Neutrophil (primary cell): ENCODE results near the gene OAF.

Source experiments
- H3K27ac ChIP-seq: fragments of 200-600 bp; sonication (generic); 2 replicates; pipeline ENCODE4 v1.5.1; 2016; ENCODE audit warnings: mild to moderate bottlenecking, moderate library complexity
- H3K27me3 ChIP-seq: fragments of 200-600 bp; sonication (generic); 2 replicates; pipeline ENCODE4 v1.6.0; 2016; ENCODE audit warnings: mild to moderate bottlenecking
- H3K36me3 ChIP-seq: fragments of 200-600 bp; sonication (generic); 2 replicates; pipeline ENCODE4 v1.5.1; 2017
- H3K4me1 ChIP-seq, 2 experiments: fragments of 200-600 bp in 1 of 2; sonication (generic) in 1 of 2; 1 replicate in 1 of 2; 2 replicates in 1 of 2; pipeline versions ENCODE4 v1.5.1 to v1.6.1; 2013 to 2016; ENCODE audit warnings: low read depth in 1 of 2, low read length in 1 of 2, mild to moderate bottlenecking in 1 of 2, moderate library complexity in 1 of 2; ENCODE audit not compliant: control insufficient read depth in 1 of 2, insufficient read depth in 1 of 2
- H3K4me3 ChIP-seq, 2 experiments: fragments of 200-600 bp in 1 of 2; sonication (generic) in 1 of 2; 1 replicate in 1 of 2; 2 replicates in 1 of 2; pipeline ENCODE4 v1.5.1; 2013 to 2016; ENCODE audit warnings: low read depth in 1 of 2, low read length in 1 of 2, mild to moderate bottlenecking in 1 of 2, moderate library complexity in 1 of 2
- H3K9me3 ChIP-seq: fragments of 200-600 bp; sonication (generic); 2 replicates; pipeline ENCODE4 v1.5.1; 2016
- TF ChIP-seq, protein P1 (sequence below): fragments of 200-600 bp; sonication (generic); IDR thresholded peaks from 2 replicates; pipeline ENCODE4 v1.5.1; 2016; ENCODE audit warnings: antibody characterized with exemption

The OAF gene

DNA sequence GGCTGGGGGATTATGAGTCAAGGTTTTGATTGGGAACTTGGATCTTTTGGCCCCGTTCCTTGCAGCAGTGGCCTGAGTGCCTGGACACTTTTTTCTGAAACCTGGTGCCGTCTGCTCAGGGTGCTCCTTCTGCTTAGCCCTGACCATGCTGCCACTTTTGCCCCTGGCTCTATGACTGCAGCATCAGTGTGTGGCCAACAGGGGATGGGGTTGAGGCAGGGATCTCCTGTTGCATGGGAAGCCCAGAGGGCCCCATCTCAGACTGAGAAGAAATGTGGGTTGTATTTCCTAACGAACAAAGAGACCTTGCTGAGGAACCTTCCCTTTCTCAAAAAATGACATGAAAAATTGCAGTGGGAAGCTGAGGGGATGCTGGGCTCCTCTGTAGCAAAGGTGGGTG, 47.8 kb downstream of the OAF start:
- H3K27me3 ChIP-seq, result peaks cover 75% of the 10 kb centered on the region
- TF ChIP-seq, protein P1, sequence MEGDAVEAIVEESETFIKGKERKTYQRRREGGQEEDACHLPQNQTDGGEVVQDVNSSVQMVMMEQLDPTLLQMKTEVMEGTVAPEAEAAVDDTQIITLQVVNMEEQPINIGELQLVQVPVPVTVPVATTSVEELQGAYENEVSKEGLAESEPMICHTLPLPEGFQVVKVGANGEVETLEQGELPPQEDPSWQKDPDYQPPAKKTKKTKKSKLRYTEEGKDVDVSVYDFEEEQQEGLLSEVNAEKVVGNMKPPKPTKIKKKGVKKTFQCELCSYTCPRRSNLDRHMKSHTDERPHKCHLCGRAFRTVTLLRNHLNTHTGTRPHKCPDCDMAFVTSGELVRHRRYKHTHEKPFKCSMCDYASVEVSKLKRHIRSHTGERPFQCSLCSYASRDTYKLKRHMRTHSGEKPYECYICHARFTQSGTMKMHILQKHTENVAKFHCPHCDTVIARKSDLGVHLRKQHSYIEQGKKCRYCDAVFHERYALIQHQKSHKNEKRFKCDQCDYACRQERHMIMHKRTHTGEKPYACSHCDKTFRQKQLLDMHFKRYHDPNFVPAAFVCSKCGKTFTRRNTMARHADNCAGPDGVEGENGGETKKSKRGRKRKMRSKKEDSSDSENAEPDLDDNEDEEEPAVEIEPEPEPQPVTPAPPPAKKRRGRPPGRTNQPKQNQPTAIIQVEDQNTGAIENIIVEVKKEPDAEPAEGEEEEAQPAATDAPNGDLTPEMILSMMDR, result no peak
- no peak overlapping the region for H3K4me3 ChIP-seq
- no peak overlapping the region for H3K27ac ChIP-seq
- H3K4me1 ChIP-seq, result no peaks in the 10 kb centered on the region
- H3K36me3 ChIP-seq, result no peaks in the 10 kb centered on the region
- H3K9me3 ChIP-seq, result no peaks in the 10 kb centered on the region

DNA sequence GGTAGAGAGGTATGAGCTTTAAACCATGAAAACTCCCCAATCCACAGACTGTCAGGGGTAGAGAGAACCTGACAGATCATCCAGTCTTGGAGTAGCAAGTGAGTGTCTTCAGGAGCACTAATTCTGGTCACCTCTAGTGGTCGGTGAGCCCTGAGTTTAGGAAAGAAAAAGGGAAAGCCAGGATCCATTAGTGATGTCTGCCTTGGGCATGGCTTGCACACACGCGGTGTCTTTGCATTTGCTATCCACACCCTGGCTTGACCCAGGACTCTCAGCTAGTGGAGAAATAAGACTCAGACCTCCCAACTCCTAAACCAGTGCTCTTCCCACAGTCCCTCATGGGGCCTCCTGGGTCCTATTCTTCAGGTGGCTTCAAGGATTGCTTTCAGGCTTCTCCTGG, 48.4 kb downstream of the OAF start:
- Histone ChIP-seq H3K4me1 (no peaks in the 10 kb centered on the region), H3K27me3 (peaks cover 71% of the 10 kb centered on the region), H3K36me3 (no peaks in the 10 kb centered on the region), H3K4me3 (no peak overlapping the region), H3K9me3 (no peaks in the 10 kb centered on the region), H3K27ac (no peak overlapping the region)
- TF ChIP-seq, protein P1, result no peak

GRCh38 chr11:120259988-120260565, 49.2 kb downstream of the OAF start:
- no peaks in the 10 kb centered on the region for H3K9me3 ChIP-seq
- no peak overlapping the region for H3K4me3 ChIP-seq
- TF ChIP-seq, protein P1, result no peak
- no peak overlapping the region for H3K27ac ChIP-seq
- H3K36me3 ChIP-seq, result no peaks in the 10 kb centered on the region
- H3K4me1 ChIP-seq, result no peaks in the 10 kb centered on the region
- H3K27me3 ChIP-seq, result peaks cover 71% of the 10 kb centered on the region

DNA sequence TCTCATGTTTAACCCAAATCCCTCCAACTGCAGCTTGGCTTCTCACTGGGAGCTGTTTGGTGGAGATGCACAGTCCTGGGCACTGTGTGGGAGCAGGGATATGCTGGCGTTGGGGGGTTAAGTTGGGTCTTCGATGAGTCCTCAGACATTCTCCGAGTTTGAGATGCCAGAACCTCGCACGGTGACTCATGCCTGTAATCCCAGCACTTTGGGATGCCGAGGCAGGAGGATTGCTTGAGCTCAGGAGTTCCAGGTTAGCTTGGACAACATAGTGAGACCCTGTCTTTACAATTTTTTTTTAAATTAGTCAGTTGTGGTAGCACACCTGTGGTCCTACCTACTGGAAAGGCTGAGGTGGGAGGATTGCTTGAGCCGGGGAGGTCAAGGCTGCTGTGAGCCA, 49.8 kb downstream of the OAF start:
- TF ChIP-seq, protein P1, result no peak

GRCh38 chr11:120261321-120261720, 50.5 kb downstream of the OAF start:
- no peaks in the 10 kb centered on the region for H3K36me3 ChIP-seq
- TF ChIP-seq, protein P1, result no peak

More for the DNA sequence above, 49.8 kb downstream of the OAF start:
- H3K36me3 ChIP-seq, result no peaks in the 10 kb centered on the region
- H3K27me3 ChIP-seq, result peaks cover 69% of the 10 kb centered on the region
- H3K9me3 ChIP-seq, result no peaks in the 10 kb centered on the region
- H3K4me3 ChIP-seq, result no peak overlapping the region
- H3K4me1 ChIP-seq, result no peaks in the 10 kb centered on the region
- no peak overlapping the region for H3K27ac ChIP-seq

More at GRCh38 chr11:120261321-120261720, 50.5 kb downstream of the OAF start:
- Histone ChIP-seq H3K27me3 (peaks cover 66% of the 10 kb centered on the region), H3K27ac (no peak overlapping the region), H3K4me1 (no peaks in the 10 kb centered on the region), H3K4me3 (no peak overlapping the region), H3K9me3 (no peaks in the 10 kb centered on the region)
